Measurements from ENCODE around the gene ZNF865.
A peak's percentile ranks its signal among the peaks of the same experiment; 100 is the strongest.
"Not testable (repeated sequence)": the region's sequence is repeated elsewhere in the genome, so short reads cannot be mapped to it uniquely, and the experiment has no call there.

ZNF865 gene
- total RNA-seq = 8.3 to 10.4 reads per million in 2 donors

DNA sequence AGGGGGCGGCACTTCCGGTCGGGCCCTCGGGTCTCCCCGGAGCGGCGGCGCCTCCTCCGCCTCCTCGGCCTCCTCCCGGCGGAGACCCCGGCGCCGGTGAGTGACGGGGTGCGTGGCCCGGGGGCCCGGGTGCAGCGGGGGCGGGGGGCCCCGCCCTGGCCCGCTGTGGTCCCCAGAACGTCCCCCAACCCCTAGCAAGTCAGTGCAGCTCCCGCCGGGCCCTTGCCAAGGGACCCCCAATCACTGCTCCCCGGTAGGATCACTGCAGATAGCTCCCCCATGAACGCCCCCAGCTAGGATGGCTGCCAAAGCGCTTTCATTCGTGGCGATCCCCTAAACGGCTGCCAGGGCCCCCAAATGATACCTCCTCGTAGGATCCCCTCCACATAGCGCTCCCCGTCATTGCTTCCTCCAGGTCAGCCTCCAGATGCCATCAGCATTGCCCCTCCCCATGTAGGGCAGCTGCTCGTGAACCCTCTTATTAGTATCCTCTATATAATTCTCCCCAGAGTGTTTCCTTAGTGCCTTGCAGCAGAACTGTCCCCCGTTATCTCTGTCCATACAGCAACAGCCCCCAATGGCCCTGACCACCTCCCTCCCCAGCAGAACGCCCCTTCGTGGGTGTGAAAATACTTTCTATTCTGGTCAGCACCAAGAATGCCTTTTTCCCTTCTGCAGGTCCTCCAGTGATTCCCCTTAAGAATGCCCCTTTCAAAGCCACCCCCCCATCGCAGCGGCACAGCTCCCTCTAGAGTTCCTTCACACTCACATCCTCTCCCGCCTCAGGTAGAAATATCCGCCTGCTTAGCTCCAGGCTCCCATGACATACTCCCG is at the start of gene ZNF865:
Gene ZNF865, plus strand, starts transcription at position 11 of the 834 bp plus-strand sequence. CDS start 7,972 bp downstream, outside the sequence.
- DNase-seq = peak; percentile 63

GRCh38 chr19:55559684-55560083 is 45.8 kb upstream of the ZNF865 start:
- DNase-seq = no peak

DNA sequence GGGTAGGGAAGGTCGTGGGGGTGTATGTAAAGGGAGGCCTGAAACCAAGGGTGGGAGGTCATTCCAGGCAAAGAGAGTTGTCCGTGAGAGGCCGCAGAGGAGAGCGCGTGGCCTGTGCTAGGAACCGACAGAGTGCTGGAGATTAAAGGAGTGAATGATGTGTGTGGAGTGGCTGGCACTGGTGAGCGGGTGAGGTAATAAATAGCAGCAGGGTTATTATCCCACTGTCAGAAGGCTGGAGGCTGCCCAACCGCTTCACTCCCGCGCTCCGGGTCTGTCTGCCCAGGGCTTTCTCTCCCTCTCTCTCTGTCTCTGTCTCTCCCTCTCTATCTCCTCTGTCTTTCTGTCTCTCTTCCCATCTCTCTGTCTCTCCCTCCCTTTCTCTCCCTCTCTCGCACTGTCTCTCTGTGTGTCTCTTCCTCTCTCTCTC is 42.2 kb upstream of the ZNF865 start:
- DNase-seq = no peak

DNA sequence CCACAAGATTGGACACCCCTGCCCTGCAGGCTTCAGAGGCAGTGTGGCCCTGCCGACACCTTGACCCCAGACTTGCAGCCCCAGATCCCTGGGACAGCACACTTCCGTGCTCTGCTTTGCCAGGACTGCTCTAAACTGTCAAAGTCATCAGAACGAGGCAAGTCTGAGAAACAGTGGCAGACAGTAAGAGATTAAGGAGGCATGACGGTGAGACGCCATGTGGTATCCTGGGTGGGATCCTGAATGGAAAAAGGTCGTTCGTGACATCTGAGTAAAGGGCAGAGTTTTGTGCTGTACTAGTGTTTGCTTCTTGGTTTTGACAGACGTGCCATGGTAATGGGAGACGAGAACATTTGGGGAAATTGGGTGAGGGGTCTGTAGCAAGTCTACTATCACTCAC is 38.6 kb upstream of the ZNF865 start:
- no peak for DNase-seq

DNA sequence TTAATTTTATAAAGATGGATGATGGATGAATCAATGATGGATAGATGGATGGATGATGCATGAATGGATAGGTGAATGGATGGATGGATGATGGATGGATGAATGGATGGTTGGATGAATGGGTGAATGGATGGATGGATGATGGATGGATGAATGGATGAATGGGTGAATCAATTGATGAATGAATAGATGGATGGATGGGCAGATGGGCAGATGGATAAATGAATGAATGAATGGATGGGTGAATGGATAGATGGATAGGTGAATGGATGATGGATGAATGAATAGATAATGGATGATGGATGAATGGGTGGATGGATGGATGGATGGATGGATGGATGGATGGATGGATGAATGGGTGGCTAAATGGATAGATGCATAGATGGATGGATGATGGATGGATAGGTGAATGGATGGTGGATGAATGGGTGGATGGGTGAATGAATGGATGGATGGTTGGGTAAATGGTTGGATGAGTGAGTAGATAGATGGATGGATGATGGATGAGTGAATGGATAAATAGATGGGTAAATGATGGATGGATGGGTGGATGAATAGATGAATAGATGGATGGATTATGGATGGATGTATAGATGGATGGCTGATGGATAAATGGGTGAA is 37.6 kb upstream of the ZNF865 start:
- no peak for DNase-seq

- not testable (repeated sequence) for DNase-seq
Observed at GRCh38 chr19:55569477-55569876, 36.0 kb upstream of the ZNF865 start.

DNA sequence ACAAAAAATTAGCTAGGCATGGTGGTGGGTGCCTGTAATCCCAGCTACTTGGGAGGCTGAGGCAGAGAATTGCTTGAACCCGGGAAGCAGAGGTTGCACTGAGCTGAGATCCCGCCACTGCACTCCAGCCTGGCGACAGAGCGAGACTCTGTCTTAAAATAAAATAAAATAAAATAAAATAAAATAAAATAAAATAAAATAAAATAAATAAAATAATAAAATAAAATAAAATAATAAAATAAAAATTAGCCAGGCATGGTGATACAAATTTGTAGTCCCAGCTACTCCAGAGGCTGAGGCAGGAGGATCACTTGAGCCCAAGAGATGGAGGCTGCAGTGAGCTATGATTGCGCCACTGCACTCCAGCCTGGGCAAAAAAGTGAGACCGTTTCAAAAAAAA is 31.5 kb upstream of the ZNF865 start:
- not testable (repeated sequence) for DNase-seq

- DNase-seq = no peak
Observed at GRCh38 chr19:55576746-55577145, 28.7 kb upstream of the ZNF865 start.

GRCh38 chr19:55578031-55578760 is 27.3 kb upstream of the ZNF865 start:
- no peak for DNase-seq

GRCh38 chr19:55578761-55579747 is 26.4 kb upstream of the ZNF865 start:
- DNase-seq = no peak

DNA sequence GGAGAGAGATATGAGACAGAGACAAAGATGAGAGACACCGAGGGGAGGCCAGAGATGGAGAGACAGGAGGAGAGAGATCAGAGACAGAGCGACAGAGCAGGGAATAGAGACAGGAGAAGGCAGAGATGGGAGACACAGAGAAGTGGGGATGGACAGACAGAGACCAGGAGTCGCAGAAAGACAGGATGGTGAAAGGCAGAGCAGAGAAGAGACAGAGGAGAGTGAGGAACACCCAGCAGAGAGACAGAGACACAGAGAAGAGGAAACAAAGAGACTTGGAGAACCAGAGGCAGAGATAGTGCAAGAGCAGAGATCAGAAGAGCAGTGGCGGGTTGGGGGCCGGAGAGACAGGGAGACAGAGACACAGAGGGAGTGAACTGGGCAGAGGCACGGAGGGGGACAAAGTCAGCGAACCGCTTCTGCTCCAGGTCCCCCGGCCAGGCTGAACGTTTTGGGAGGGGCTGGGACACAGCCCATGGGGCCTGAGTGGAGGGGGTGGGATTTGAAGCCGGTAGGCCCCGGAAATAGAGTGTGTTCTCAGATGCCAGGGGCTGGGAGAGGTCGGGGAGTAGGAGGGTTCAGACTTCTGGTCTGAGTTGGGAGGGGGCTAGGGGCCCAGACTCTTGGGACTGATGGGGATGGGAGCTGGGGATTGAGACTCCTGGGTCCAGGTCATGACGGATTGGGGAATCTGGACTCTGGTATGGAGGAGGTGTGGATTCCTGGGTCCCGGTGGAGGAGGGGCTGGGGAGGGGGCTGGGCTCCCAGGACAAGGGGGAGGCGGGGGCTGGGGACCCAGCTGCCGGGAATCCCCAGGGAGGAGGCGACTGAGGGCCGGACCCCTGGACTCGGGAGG is 25.5 kb upstream of the ZNF865 start:
- no peak for DNase-seq

DNA sequence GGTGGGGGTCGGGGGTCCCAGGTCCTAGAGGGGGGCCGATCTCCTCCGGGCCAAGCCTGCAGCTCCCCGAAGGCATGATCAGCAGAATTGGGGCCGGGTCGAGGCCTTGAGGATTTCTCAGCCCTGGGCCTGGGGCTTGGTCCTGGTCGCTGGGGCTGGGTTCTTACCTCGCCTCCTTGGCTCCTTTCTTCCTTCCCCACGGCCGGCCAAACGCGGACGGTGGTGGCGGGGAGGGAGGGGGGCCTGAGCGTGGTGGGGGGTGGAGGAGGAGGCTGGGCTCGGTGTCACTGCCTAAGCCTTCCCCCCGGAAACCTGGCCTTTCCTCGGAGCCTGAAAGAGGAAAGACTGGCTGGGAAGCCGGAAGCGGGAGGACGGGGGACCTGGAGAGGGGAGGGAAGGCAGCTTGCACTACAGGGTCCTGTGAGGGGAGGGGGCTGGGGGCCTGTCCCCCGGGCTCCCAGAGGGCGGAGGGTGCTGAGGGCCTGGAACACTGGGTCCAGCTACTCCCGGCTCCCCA is 24.8 kb upstream of the ZNF865 start, which contains the start of gene ZNF579:
Gene ZNF579, minus strand, starts transcription at position 221 of the 517 bp plus-strand sequence. CDS start 1,209 bp downstream, outside the sequence.
- DNase-seq = peak; percentile 61

DNA sequence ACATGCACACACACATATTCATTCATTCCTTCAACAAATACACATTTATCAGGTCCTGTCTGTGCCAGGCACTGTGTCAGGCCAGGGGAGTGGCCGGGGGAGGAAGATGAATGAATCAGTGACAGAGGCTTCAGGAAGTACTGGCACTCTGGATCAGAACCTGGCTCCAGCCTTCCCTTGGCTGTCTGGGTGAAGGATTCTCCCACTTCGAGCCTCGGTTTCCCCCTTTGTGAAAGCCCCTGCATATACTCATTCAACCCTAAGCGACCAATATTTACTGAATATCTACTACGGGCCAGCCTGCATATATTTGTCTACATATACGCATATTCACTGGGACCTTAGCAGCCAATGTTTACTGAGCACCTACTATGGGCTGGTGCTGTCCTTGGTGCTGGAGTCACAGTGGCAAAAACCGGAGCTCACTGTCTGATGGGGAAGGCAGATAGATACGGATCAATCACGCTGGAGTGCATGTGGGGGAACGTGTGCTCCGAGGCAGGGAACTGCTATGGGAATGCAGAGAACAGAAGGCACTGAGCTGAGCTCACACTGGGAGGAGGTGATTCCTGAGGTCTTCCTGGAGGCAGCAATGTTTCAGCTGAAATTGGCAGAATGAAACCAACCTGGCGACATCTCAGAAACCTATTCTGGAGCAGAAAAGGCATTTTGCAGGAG is 24.2 kb upstream of the ZNF865 start:
- no peak for DNase-seq

DNA sequence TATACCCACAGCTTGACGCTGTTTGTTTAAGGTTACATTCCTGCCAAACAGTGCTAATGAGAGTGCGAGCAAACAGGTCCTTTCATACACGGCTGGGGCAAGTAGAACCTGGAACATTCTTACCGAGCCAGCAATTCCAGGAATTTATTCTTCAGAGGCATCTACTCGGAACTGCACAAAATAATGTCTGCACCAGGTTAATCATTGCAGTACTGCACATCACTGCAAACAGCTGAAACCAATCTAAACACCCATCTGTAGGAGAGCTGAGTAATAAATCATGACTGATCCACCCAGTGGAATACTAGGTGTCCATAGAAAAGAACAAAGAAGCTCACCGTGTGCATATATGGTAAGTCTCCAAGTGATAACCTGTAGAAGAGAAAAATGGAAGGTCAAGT is 23.6 kb upstream of the ZNF865 start:
- no peak for DNase-seq

GRCh38 chr19:55582284-55582683 is 23.2 kb upstream of the ZNF865 start:
- not testable (repeated sequence) for DNase-seq

GRCh38 chr19:55583897-55584296 is 21.6 kb upstream of the ZNF865 start:
- not testable (repeated sequence) for DNase-seq

- DNase-seq = no peak
Observed at GRCh38 chr19:55584871-55585270, 20.6 kb upstream of the ZNF865 start.

- DNase-seq = no peak
Observed at GRCh38 chr19:55585658-55586339, 19.6 kb upstream of the ZNF865 start.

DNA sequence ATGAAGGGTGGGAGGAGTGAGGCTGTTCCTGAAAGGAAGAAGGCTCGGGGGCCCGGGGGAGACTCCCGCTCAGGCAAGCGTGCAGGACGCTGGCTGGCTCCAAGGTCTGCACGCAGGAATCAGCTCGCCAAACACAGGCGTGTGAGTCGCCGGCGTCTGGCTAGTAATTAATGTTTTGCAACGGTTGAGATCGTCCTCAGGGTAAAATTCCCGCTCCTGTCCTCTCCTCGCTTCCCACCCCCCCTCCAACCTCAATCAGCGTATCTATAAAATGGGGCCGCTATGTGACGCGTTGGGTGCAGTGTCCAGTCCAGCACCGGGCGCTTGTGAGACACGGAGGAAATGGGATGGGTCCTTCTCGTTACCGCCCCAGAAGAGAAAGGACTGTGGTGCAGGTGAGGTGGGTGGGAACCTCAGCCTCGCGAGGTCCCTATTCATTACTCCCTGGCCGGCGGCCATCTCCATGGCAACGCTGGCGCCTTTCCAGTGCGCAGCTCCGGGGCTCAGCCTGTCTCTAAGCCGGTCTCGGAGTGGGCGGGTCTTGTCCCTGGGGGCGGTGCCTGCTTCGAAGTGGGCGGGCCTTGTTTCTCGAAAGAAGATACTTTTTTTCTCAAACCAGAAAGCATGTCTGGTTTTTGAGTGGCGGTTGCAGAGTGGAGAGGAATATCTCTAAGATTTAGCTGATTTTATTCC is 18.3 kb upstream of the ZNF865 start:
- peak; percentile 92 for DNase-seq

Measured in T-helper 9 cell (primary cell).